ENCODE data around the gene RPS3. TPM values are rescaled to one million over a fixed set of nuclear protein-coding genes. Genes with fewer than 3 reads are reported as not detected.

RPS3 gene
- total and polyA plus RNA-seq, 2 of the 13 experiments (the other 11 are each of a cell fraction or from before 2014, with no cell fraction given): 2,143 to 3,616 TPM

- TF ChIP-seq PAXIP1 (CRISPR knock-in tag; conservative IDR thresholded peaks at IDR 0.05) (peak; percentile 53; the same call in 1 of the 2 replicates), MTERF4 (CRISPR knock-in tag; IDR thresholded peaks at IDR 0.05) (peak; percentile 42; the same call in 1 of the 2 replicates), ZBTB2 (CRISPR knock-in tag; IDR thresholded peaks at IDR 0.05; ENCODE audit: low read depth) (no peak; the same call in 1 of the 2 replicates), ZNF580 (CRISPR knock-in tag; IDR thresholded peaks at IDR 0.05; ENCODE audit: borderline replicate concordance, low read depth) (peak; percentile 94; the same call in 1 of the 2 replicates), CCAR2 (optimal IDR thresholded peaks at IDR 0.05; ENCODE audit: low read depth, low read length) (no peak), ZNF576 (CRISPR knock-in tag; IDR thresholded peaks at IDR 0.05) (0 out of 2 replicates have a peak, but pooled peaks have one; percentile 43), ZNF841 (CRISPR knock-in tag; IDR thresholded peaks at IDR 0.05; ENCODE audit: borderline replicate concordance) (peak; percentile 62; the same call in 1 of the 2 replicates), TMF1 (CRISPR knock-in tag; IDR thresholded peaks at IDR 0.05; ENCODE audit: low read depth) (peak; percentile 77), GZF1 (CRISPR knock-in tag; IDR thresholded peaks at IDR 0.05) (no peak), ZNF598 (CRISPR knock-in tag; IDR thresholded peaks at IDR 0.05; ENCODE audit: borderline replicate concordance) (peak; percentile 95), ZBED4 (CRISPR knock-in tag; IDR thresholded peaks at IDR 0.05; ENCODE audit: borderline replicate concordance) (no peak; the same call in 1 of the 2 replicates), NFIB (CRISPR knock-in tag; IDR thresholded peaks at IDR 0.05; ENCODE audit: borderline replicate concordance) (no peak), TOE1 (CRISPR knock-in tag; IDR thresholded peaks at IDR 0.05) (no peak; the same call in 1 of the 2 replicates), GATAD1 (CRISPR knock-in tag; IDR thresholded peaks at IDR 0.05) (peak; percentile 89), ZFP1 (CRISPR knock-in tag; IDR thresholded peaks at IDR 0.05) (peak; percentile 71; the same call in 1 of the 2 replicates), RXRA (CRISPR knock-in tag; IDR thresholded peaks at IDR 0.05) (peak; percentile 84), NR2F2 (IDR thresholded peaks at IDR 0.05; ENCODE audit: borderline replicate concordance, low read depth) (peak; percentile 18; the same call in 1 of the 2 replicates), RFXAP (CRISPR knock-in tag; IDR thresholded peaks at IDR 0.05; ENCODE audit: borderline replicate concordance) (peak; percentile 86; the same call in 1 of the 2 replicates)
Observed at GRCh38 chr11:75399344-75400145, at the start of gene RPS3 (continued).

Measured in HepG2 (cell line).